ENCODE results near the gene RMRP.

RMRP gene

GRCh38 chr9:35681341-35682002, 23.7 kb upstream of the RMRP start:
- no peak for TF ChIP-seq MAX (IDR thresholded peaks at IDR 0.05; ENCODE audit: low read depth, low read length)

GRCh38 chr9:35680331-35681105, 22.7 kb upstream of the RMRP start:
- no peak for TF ChIP-seq POLR2A (IDR thresholded peaks at IDR 0.05; ENCODE audit: extremely low read depth, insufficient read length)
- no peak for TF ChIP-seq MYC (IDR thresholded peaks at IDR 0.05; ENCODE audit: low read depth, low read length)
- no peak for TF ChIP-seq CTCF (IDR thresholded peaks at IDR 0.05; ENCODE audit: low read depth, low read length)
- no peak for TF ChIP-seq MAX (IDR thresholded peaks at IDR 0.05; ENCODE audit: low read depth, low read length)
- peak; percentile 28 for DNase-seq (ENCODE audit: low read depth)

More at GRCh38 chr9:35681341-35682002, 23.7 kb upstream of the RMRP start:
- no peak overlapping the region for H3K4me3 ChIP-seq (ENCODE audit: low read depth, low read length)
- no peak for DNase-seq (ENCODE audit: low read depth)

GRCh38 chr9:35679766-35680330, 22.0 kb upstream of the RMRP start:
- DNase-seq (ENCODE audit: low read depth): no peak
- no peak overlapping the region for H3K4me3 ChIP-seq (ENCODE audit: low read depth, low read length)
- TF ChIP-seq MAX (IDR thresholded peaks at IDR 0.05; ENCODE audit: low read depth, low read length) (no peak), MYC (IDR thresholded peaks at IDR 0.05; ENCODE audit: low read depth, low read length) (no peak), POLR2A (IDR thresholded peaks at IDR 0.05; ENCODE audit: extremely low read depth, insufficient read length) (no peak), CTCF (IDR thresholded peaks at IDR 0.05; ENCODE audit: low read depth, low read length) (no peak)

More at GRCh38 chr9:35680331-35681105, 22.7 kb upstream of the RMRP start:
- no peak overlapping the region for H3K4me3 ChIP-seq (ENCODE audit: low read depth, low read length)

GRCh38 chr9:35679091-35679490, 21.3 kb upstream of the RMRP start:
- no peak for DNase-seq (ENCODE audit: low read depth)
- TF ChIP-seq MAX (IDR thresholded peaks at IDR 0.05; ENCODE audit: low read depth, low read length) (no peak), MYC (IDR thresholded peaks at IDR 0.05; ENCODE audit: low read depth, low read length) (no peak)
- no peak overlapping the region for H3K4me3 ChIP-seq (ENCODE audit: low read depth, low read length)

GRCh38 chr9:35675732-35676392, 18.0 kb upstream of the RMRP start:
- TF ChIP-seq CTCF (IDR thresholded peaks at IDR 0.05; ENCODE audit: low read depth, low read length) (no peak), MAX (IDR thresholded peaks at IDR 0.05; ENCODE audit: low read depth, low read length) (no peak), POLR2A (IDR thresholded peaks at IDR 0.05; ENCODE audit: extremely low read depth, insufficient read length) (no peak), MYC (IDR thresholded peaks at IDR 0.05; ENCODE audit: low read depth, low read length) (no peak)
- no peak for DNase-seq (ENCODE audit: low read depth)
- H3K4me3 ChIP-seq (ENCODE audit: low read depth, low read length): no peak overlapping the region

GRCh38 chr9:35675204-35675603, 17.4 kb upstream of the RMRP start:
- no peak overlapping the region for H3K4me3 ChIP-seq (ENCODE audit: low read depth, low read length)
- TF ChIP-seq MAX (IDR thresholded peaks at IDR 0.05; ENCODE audit: low read depth, low read length): no peak
- no peak for TF ChIP-seq CTCF (IDR thresholded peaks at IDR 0.05; ENCODE audit: low read depth, low read length)
- no peak for TF ChIP-seq POLR2A (IDR thresholded peaks at IDR 0.05; ENCODE audit: extremely low read depth, insufficient read length)
- no peak for TF ChIP-seq MYC (IDR thresholded peaks at IDR 0.05; ENCODE audit: low read depth, low read length)
- DNase-seq (ENCODE audit: low read depth): no peak
